Epithelial cell of prostate (primary cell): ENCODE data around the gene HYAL2.

Experiments used
- DNase-seq: peaks from one replicate; pipeline ENCODE4 v3.0.0-alpha.2; 2011; ENCODE audit warnings: low read depth, low spot score
- H3K27ac ChIP-seq: fragments of 450-650 bp; 2 replicates; pipeline ENCODE4 v1.5.1; 2017; ENCODE audit warnings: mild to moderate bottlenecking

Gene HYAL2

DNA sequence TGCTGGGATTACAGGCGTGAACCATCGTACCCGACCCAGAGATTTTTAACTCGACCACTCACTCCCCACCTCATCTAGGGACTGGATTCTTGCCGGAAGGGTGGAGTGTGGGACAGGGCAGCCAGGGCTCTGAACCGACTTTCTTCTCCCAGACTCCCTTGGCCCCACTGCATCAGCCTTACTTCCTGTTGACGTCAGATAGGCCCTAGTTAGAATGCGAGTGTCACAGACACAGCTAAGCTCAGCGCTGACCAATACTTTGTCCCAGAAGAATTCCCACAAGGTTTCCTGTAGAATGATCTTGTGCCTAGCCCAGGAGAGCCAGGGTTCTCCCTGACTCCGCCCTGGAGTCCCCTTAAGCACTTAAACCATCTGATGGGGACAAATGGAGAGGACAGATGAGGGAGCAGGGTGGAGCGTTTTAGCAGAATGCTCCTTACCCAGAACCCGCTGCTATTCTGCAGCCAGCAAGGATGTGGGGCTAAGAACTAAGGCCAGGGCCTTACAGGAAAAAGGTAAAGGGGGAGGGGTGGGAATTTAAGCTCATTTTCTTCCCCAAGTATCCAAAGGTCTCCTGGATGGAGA, 11.3 kb upstream of the HYAL2 start:
- H3K27ac ChIP-seq = peak overlapping the region; percentile 93
- no peak for DNase-seq

DNA sequence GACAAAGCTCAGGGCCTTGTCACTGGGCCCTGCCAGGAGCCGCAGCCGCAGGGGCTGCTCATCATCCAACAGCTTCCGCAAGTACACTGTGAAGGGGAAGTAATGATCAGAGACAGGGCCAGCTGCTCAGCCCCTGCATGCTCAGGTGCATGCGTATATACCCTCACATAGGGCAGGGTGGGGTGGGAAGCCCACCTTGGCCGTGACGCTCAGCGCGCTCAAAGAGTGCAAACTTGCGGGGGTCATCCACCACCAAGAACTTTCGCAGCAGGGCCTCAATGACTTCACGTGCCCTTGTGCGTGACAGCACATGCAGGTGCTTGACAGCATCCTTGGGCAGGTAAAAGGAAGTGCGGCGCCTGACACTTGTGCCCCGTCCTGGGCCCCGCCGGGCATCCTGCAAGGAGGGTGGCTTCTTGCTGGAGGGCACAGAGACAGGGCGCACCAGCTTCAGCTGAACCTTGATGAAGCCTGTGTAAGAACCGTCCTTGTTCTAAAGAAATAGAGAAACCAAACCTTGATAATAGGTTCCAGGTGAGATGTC, 8.9 kb upstream of the HYAL2 start:
- no peak for DNase-seq
- no peak overlapping the region for H3K27ac ChIP-seq

DNA sequence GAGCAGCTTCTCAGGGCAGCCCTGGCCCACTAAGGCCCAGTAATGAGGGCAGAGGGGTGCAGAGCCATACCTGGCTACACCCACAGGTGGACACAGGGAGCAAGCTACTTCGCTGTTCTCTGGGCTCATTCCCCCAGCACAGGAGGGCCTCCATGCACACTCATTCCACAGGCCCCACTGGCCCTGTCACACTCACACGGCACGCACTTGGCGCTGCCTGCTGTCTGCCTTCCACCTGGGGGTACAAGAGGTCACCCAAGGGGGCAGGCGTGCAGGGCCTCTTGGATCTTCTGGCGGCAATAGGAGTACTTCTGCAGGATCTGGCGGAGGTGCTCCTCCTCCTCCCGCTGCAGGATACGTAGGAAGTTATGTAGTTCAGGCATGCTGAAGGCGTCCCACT, 7.8 kb upstream of the HYAL2 start:
- H3K27ac ChIP-seq = no peak overlapping the region
- DNase-seq = no peak

DNA sequence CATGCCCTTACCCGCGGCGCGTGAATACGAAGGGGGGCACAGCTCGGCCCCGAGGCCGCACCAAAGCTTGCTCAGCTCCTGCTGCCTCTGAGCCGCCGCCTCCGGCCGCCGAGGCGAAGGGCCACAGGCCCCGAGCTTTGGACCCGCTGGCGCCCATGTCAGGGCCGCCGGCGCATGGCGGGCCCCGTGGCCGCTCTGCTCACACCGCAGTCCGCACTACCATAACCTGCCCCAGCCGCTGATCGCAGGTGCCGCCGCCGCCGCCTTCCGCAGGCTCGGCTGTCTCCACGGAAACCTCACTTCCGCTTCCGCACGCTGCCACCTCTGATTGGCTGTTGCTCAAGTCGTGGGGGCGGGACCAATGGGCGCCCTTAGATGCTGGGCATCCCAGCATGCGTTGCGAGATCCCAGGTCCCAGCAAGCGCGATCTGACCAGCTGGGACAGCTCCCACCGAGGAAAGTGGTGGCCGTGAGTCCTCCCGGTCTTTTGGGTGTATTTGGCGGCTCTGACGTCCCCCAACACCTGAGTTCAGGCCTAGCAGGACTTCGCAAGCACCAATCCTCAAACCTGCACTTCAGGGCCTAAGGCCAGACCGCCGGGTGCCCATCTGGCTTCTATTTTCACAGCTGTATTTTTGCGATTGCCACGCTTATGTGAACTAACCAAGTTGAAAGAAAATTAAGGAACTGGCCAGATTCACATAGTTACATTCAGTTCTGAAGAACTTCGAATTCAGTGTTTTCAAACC, 5.6 kb upstream of the HYAL2 start, which contains the start of gene TUSC2:
TUSC2 (minus strand) TSS at position 281 of the 749 bp plus-strand sequence; CDS start at position 157, 124 bp downstream.
- peak; percentile 82 for DNase-seq
- H3K27ac ChIP-seq = peak within 1 kb of the TSS; percentile 69

DNA sequence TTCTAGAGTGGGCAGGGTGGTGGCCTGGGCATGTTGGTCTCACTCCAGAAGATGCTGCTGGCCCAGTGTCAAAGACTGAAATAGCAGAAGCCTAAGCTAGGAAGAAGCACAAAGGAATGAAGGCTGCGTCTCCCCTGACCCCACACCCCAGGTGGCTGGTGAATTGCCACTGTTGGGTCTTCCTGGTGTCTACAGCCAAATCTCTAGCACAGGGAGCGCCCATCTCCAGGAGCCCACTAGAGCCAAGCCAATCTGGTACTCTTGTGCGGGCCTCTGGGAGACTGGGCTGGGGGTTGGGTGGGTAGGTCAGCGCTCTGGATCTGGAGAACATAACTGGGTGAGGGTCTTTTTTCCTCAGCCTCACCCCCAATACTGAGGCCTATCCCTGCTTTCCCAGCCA, 4.6 kb upstream of the HYAL2 start:
- DNase-seq = no peak

DNA sequence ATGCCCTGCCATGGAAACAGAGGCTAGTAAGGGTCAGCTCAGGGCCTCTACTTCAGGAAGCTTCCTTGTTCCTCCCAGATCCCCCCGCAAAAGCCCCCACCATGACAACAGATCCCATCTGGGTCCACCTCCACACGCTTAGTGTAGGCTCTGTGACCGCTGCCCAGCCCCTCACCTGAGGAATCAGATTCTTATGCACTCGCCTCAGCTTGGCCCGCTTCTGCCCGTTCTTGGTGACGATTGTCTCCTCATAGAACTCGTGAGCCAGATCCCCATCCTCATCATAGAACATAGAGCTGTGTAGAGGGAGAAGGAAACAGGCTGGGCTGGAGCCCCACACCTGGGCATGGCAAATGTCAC, 3.6 kb upstream of the HYAL2 start:
- no peak overlapping the region for H3K27ac ChIP-seq
- DNase-seq = no peak

More for the DNA sequence above, 4.6 kb upstream of the HYAL2 start:
- H3K27ac ChIP-seq = no peak overlapping the region

DNA sequence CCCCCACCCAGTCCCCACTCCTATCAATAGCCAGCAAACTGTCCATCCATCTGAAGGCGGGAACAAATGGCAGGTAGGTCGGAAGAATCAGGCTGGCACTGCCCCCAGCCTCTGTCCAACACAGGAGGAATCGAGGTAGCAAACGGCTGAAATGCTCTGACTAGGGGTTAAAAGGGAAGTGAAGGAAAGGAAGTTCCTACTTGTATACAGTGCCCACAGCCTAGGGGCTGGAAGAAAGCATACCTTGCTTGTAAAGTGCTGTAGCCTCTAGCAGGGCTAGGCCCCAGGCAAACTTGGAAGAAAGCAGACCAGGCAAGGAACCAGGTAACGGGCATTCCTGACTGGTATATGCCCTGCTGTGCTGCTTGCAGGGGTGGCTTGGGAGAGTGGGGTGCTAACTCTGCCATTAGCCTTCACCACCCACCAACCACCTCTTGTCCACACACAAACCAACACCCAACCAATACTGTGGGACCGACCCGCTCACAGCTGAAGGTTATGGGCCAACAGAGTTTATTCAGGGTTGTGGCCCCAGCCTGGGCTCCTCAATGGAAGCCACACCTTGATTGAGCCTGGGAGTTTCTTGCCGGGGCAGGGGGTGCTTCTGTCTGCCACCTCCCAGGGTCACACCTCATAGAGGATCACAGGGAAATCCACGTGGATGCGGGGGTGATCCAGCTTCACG, 3.1 kb upstream of the HYAL2 start:
- DNase-seq = no peak
- H3K27ac ChIP-seq = no peak overlapping the region

DNA sequence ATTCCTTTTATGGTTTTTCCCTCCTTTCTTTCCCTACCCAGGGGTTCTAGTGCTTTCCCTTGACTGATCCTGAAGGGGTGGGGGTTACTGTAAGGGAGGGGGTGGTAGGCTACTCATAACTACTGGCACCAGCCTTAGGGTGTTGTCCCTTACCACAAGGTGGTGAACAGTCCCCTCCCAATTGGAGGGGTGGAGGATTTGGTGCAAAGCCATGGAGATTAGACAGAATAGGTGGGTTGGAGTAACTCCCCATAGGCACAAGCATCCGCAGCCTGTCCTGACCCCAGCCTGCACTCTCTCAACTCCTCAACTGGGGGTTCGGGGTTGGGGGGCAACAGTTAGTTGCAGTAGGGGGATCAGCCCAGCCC, 2.6 kb upstream of the HYAL2 start:
- H3K27ac ChIP-seq = no peak overlapping the region
- no peak for DNase-seq

DNA sequence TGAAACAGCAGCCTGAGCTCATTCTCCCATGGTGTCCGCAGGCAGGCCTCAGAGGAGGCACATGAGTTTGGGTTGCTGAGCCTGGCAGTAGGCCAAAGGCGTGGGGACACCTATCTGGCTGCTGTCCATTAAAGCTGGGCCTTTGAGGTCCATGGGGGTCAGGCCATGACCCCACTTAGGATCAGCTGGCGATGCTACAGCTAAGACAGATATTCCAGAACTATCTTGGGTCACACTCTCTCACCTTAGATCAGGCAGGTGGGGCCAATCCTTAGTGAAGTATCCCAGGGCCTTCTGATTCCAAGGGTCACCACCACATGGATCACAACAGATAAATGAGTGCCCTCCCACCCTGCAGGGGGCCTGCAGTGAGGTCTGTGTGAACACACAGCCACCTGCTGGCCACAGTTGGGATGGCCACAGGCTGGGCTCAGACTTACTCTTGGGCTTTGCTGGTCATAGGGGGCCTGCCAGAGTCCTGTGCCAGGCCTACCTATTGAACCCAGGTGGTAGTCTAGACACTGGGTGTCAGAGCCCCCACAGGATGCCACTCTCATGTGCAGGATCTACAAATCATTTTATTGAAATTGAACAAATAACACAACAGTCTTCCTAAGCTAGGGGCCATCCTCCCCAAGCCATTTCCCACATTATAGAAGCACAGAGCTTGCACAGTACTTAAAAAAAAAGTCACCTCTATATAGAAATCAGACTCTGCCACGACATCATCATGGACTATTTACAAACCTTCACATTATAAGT, 2.0 kb upstream of the HYAL2 start:
- H3K27ac ChIP-seq = no peak overlapping the region
- no peak for DNase-seq

DNA sequence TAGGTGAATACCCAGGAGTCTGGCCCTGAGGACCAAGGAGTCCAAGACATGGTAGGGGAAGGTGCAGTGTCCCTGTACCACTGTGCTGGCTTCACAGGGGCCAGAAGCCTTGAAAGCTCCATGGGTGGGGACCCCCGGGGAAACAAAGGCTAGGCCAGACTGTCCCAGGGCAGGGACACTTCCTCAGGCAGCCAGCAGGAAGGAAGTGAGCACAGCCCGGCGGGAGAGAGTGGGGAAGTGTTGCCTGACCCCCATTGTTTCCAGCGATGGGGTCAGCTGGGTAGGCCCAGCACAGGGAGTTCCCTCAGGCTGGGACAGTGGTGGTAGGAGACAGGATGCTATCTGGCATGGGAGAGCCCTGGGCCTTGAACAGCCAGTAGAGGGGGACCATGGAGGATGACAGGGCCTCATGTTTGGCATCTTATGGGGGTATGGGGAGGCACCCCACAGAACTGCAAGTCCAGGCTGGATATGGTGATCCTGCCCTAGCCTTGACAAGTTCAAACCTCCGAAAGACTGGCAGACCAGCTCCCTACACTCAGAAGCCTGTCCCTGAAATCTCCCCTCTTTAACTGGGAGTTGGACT, 1.2 kb upstream of the HYAL2 start:
- no peak overlapping the region for H3K27ac ChIP-seq
- no peak for DNase-seq

DNA sequence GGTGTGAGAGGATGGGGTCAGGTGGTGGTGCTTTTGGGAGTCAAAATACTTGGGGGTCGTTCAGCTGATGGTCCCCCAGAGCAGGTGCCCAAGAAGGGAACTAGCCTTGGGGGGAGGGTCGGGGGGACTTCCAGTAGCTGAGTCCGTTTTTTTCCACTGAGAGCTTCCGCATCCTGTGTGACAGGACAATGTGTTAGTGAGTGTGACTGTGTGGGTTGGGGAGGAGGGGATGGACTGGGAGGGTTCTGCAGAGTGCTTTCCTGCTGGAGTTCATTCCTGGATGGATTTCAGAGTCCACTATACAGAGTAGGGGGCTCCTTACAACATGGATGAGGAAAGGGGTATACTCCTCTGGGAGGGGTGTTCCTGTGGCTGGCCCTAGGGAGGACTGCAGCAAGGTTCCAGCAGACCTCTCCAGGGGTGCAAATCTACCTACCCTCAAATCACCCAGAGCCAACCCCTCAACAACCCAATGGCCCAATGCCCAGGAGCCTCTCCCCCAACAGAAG, 601 bp upstream of the HYAL2 start:
- H3K27ac ChIP-seq = no peak overlapping the region
- DNase-seq = no peak

DNA sequence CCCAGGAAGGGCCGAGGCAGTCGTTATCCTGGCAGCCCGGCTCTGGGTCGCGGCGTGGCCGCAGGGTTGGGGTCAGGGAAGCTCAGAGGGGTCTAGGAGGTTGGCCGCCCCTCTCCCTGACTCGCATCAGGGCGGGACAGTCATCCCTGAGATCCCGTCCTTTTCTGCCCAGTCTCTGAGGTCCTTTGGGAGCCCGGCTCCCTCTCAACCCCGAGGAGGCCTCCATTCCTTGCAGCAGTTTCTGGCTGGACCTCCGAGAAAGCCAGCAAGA, 495 bp downstream of the HYAL2 start:
- DNase-seq = no peak
- H3K27ac ChIP-seq = no peak overlapping the region

DNA sequence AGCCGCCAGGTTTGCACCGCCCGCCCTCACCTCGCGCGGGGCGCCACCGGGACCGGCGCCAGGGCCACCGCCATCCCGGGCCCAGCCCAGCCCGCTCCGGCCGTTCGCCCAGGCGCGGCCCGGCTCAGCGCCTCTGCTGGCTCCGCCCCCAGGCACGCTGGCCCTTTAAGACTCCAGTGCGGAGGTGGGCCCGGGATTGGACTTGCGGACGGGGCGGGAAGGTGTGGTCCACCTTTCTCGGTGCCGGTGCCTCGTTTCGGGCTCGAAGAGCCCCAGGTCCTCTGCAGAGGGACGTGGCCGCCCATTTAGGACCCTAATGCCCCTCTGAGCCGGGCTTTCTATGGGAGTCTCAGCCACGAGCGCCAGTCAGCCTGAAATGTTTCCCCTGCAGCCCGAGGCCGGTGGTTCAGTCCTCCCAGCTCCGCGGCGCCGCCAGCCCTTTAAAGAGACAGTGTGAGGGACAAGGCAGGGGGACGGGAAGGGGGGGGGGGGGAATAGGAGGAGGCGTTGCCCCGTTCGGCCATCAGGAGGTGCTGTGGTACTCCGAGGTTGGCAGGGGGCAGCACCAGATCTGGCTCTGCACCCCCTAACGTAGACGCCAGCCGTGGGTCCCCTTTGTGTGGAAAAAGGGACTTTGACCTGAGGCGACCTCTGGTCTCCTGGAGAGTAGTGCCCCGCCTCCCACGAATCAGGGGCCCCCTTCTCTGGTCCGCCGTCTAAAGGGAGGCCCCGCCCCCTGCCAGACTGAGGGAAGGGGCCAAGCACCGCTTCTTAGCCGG, 1.0 kb downstream of the HYAL2 start:
- no peak for DNase-seq
- peak overlapping the region; percentile 76 for H3K27ac ChIP-seq

DNA sequence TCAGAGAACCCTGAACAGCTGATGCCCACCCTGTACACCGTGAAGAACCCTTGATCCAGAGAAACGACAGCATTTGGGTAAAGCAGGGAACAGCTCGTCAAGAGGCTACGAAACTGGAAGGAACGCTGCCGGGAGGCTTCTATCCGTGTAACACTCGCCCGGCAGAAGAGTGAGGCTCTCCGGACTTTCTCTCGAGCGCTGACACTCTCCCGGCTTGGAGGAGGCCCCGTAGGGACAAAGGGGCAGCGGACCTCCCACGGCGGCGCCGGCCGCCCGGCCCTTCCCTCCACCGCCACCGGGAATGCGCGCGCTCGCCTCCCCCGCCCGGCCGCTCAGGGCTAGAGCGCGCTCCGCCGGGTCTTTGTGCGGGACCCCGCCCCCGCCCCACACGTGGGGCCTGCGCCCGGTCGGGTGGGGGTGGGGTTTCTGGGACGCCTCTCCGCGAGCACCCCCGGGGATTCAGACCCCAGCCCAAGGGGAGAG, 1.7 kb downstream of the HYAL2 start:
- DNase-seq = no peak
- peak overlapping the region; percentile 76 for H3K27ac ChIP-seq

DNA sequence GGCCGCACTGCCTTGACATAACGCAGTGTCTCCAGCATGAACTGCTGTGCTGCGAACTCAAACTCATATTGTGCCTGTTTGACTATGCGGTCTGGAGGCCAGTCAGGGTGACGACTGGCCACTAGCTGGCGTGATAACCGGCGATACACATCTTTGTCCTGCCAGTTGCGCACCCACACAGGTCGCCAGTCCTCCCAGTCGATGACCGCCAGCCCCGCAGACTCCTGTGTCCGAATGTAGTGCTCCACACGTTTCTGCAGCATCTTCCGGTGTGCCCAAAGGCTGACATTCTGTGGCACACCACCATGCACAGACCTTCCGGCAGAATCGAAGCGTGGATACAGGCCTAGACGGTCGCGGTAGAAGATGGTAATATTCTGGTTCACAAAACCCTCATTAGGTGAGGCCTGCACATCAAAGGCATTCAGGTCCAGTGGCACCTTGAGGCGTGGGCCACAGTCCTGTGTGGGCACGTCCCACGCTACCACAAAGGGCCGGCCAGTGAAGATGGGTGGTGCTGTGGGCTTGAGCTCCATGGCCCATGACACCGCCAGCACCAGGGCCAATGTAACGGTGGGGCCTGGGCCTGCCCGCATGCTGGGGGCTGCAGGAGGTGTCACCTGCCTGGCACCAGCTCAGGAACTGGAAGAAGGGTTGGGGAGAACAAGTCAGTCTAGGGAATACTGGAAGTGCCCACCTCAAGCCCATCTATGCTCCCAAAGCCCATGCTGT, 2.5 kb downstream of the HYAL2 start:
- peak overlapping the region; percentile 76 for H3K27ac ChIP-seq
- DNase-seq = no peak

DNA sequence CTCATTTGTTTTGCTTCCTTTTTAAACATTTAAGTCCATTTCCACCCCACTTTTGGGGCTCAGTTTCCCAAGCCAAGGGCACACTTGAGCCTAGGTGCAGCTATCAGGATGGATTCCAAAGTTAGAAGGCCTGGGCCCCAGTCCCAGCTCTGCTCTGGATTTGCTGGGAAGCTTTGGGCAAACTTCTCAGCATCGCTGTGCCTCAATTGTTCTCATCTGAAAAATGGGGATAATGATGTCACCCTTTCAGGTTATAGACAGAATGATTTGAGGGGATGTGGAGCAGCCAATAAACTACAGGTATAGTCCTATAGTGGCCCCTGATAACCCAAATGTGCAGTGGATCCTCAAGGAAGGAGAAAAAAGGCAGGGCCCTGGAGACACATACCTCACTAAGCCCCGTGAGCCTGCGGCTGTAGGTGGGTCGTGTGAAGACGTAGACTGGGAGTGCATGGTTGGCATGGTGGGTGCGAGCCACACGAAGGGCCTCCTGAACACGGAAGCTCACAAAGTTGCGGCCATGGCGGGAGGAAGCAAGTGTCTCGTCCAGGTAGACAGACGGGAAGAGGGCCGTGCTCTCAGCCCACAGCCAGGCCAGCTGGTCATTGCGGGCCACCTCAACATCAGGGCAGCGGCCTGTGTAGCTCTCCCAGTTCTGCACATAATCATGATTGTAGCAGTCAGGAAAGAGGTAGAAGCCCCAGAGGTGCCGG, 3.2 kb downstream of the HYAL2 start:
- no peak for DNase-seq
- H3K27ac ChIP-seq = no peak overlapping the region

DNA sequence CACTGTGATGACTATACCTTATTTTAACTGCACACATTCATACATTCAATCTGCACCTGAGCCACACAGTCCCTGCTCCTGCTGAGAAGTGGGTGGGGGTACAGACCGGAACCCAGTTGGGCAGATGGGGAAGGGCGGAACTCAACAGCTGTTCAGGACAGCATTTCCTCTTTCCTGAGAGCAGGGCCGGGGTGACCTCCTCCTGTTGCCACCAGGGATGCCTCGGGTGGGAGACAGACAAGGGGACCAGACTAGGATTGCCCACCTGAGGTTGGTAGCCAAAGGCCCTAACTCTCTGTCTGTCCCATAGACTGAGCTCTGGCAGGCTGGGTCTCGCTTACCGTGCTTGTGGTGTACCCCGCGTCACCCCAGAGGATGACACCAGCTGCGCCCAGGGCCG, 3.9 kb downstream of the HYAL2 start:
- H3K27ac ChIP-seq = peak overlapping the region; percentile 97
- DNase-seq = no peak

DNA sequence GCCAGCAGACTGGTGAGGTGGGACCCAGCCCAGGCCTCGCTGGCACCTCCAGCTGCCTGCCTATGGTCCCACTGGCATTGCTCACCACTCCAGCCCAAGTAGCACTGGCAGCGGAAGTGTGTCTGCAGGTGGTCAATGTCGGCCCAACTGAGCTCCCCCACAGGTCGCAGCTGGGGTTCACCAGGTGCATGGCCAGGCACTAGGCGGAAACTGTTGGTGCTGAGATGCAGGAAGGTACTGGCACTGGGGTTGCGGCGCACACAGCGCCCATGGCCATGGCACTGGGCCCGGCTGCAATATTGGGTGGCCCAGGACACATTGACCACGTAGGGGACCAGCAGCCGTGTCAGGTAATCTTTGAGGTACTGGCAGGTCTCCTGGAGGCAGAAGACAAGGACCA, 4.4 kb downstream of the HYAL2 start:
- peak overlapping the region; percentile 97 for H3K27ac ChIP-seq
- no peak for DNase-seq
